HG02588 (cell line): ENCODE results near the gene IL17RC.

Experiments used
- ATAC-seq: cut with Tn5 transposase; IDR thresholded peaks from one replicate; pipeline ENCODE4 v1.9.1; 2021; ENCODE audit warnings: mild to moderate bottlenecking, moderate library complexity; ENCODE audit not compliant: unreplicated experiment

IL17RC gene

DNA sequence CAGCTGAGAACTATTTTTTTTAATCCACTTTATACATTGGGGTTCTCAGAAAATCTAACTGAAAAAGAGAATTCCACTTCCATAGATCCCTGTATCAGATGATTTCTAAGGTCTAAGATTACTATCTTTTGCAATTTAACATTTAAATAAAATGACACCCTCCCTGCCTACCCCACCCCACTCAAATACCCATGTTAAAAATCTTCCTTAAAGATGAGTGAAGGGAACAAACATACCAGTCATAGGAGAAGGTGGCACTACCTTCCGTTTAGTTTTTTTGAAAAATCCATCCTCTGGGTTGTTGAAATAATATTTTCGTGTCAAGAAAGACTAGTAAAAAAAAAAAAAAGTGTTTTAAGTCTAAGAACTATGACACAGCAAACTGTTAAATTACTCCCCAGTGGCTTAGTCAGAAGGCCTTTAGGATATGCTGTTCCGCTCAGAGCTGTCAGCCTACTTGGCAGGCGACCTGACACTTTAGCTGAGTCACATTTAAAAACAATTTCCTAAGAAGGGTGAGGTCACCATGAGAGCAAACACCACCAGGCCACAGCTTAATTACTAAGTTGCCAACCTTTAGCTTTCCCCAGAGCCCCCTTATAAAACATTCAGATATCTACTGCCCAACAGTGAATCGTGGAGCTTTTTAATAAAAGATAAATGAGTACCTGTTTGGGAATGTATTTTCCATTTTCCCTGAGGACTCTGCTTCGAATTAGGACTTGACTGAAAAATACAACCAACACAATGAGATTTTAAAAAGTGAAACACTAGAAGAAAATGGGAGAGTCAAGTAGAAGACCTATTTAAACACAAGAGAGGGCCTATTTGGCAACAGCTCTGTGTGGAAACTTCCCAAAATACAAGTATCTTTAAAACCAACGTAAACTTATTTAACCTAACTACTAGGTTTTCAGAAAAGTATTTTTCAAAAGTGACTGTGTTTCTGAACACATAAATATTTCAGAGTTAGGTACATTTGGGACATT, 60.1 kb downstream of the IL17RC start:
- no peak for ATAC-seq

DNA sequence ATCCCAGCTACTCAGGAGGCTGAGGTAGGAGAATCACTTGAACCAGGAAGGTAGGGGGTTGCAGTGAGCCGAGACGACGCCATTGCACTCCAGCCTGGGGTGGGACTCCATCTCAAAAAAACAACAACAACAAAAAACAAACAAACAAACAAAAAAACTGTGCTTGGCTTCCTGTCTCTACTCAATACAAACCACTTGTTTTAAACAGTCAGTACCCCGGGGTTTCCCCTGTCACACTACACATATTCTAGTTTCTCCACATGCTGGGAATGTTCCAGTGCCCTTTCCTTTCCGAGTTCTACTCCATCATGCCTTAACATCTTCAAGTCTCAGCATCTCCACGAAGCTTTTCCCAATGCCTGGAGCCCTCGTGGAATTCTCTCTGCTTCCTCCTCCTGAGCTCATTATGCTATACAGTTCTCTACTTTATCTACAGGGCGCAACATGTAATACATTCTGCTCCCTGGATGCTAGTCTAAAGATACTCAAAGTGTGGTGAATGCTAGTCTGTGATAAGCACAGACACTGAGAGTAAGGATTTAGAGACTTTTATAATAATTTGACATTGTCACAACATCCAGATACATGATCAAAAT, 61.9 kb downstream of the IL17RC start:
- ATAC-seq = no peak

DNA sequence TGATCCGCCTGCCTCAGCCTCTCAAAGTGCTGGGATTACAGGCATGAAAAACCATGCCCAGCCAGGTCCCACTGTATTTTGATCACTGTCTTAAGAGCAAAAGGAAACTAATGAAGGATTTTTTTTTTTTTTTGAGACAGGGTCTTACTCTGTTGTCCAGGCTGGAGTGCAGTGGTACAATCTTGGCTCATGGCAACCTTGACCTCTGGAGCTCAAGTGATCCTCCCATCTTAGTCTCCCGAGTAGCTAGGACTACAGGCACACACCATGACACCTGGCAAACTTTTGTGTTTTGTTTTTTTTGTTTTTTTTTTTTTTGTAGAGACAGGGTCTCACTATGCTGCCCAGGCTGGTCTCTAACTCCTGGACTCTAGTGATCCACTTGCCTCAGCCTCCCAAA, 63.4 kb downstream of the IL17RC start:
- no peak for ATAC-seq
